ENCODE measurements around the gene RPL36A. TPM values are rescaled to one million over a fixed set of nuclear protein-coding genes. Genes with fewer than 3 reads are reported as not detected.
A peak's percentile ranks its signal among the peaks of the same experiment; 100 is the strongest.

RPL36A gene
- total and polyA plus RNA-seq, 10 donors, result 151 to 7,329 (median 2,765) TPM

DNA sequence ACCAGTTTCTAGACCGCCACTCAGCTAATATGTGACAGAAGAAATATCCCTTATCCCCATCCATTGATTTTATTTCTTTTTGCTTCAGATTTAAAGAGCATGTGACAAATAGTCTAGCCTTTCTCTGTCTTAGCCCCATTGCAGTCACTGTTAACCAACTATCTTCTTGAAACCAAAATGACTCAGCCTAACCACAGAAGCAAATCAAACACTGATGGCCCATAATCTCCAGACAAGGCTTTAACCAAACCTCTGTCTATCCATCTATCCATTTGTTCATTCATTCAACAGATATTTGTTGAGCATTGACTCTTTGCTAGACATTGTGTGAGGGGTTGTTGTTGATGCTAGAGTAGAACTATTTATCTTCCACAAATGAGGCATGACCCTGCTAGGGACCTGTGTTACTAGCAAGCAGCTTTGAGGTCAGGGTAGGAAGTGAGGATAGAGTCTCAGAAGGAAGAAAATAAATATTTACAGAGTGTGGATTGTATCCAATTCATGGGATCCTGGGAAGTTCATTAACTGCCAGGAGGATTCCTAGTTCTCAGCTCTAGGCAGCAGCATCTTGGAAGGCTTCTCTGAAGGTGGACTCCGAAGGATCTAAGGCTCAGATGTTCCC, 39.8 kb downstream of the RPL36A start:
- no peak for DNase-seq
- no peak overlapping the region for H3K4me3 ChIP-seq
- peaks cover 0 to 44% (median 5%) of the 10 kb centered on the region in 6 donors for H3K36me3 ChIP-seq
- WGBS, 5 donors, result 66 to 97% (median 87%) methylated on average over 2 of the region's 2 CpGs
- peaks cover 0 to 15% (median 0%) of the 10 kb centered on the region in 8 donors for H3K9me3 ChIP-seq
- H3K4me1 ChIP-seq, result no peaks in the 10 kb centered on the region
- TF ChIP-seq, protein P1, sequence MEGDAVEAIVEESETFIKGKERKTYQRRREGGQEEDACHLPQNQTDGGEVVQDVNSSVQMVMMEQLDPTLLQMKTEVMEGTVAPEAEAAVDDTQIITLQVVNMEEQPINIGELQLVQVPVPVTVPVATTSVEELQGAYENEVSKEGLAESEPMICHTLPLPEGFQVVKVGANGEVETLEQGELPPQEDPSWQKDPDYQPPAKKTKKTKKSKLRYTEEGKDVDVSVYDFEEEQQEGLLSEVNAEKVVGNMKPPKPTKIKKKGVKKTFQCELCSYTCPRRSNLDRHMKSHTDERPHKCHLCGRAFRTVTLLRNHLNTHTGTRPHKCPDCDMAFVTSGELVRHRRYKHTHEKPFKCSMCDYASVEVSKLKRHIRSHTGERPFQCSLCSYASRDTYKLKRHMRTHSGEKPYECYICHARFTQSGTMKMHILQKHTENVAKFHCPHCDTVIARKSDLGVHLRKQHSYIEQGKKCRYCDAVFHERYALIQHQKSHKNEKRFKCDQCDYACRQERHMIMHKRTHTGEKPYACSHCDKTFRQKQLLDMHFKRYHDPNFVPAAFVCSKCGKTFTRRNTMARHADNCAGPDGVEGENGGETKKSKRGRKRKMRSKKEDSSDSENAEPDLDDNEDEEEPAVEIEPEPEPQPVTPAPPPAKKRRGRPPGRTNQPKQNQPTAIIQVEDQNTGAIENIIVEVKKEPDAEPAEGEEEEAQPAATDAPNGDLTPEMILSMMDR (IDR thresholded peaks at IDR 0.05 in 8 of 11, conservative IDR thresholded peaks at IDR 0.05 in 3 of 11), result no peak
- TF ChIP-seq POLR2A (IDR thresholded peaks at IDR 0.05), result no peak
- no peak for TF ChIP-seq POLR2AphosphoS5 (IDR thresholded peaks at IDR 0.05)
- no peaks in the 10 kb centered on the region for H3K27me3 ChIP-seq (replicated peaks in 1 of 7)
- H3K27ac ChIP-seq, result no peak overlapping the region
- intact Hi-C loops (cut with DNase I; ENCODE audit: low total_unique reads), result no loop called here

DNA sequence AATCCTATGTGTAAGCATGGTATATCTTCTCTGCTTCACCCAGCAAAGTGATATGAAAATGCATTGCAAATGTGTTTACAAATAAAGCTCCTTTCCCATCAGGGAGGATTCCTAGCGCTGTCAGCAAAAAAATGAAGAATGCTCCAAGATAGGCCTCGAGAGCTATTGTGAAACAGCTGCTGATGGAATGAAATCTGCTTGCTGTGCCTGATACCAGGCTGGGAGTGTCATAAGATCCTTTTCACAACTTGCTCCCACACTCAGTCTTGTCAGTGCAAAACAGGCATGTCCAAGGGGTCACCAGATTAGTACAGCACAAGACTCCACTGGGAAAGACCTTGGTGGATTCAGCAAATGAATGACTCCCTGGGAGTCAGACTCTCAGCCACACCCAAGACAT, 51.3 kb downstream of the RPL36A start:
- Histone ChIP-seq H3K27me3 (replicated peaks in 1 of 7) (no peaks in the 10 kb centered on the region), H3K4me1 (no peaks in the 10 kb centered on the region), H3K27ac (no peak overlapping the region), H3K9me3 (no peaks in the 10 kb centered on the region), H3K36me3 (peaks cover 0 to 54% (median 12%) of the 10 kb centered on the region in 6 donors), H3K4me3 (no peak overlapping the region)
- 60 to 81% (median 73%) methylated on average over 2 of the region's 2 CpGs for WGBS, 5 donors
- no peak for DNase-seq
- intact Hi-C loops (cut with DNase I; ENCODE audit: low total_unique reads), result no loop called here
- TF ChIP-seq POLR2AphosphoS5 (IDR thresholded peaks at IDR 0.05), result peak in 1 of 3 donors; percentile 13
- TF ChIP-seq, protein P1 (IDR thresholded peaks at IDR 0.05 in 8 of 11, conservative IDR thresholded peaks at IDR 0.05 in 3 of 11), result no peak

Other genes starting within 250 kb of the RPL36A start
- gene DRP2, start 171.2 kb upstream of the RPL36A start, total RNA-seq, result under 1 TPM in 3 of 7 donors, not detected in 4; 0.09 to 0.17 (median 0.10) TPM
- gene DRP2, start 171.2 kb upstream of the RPL36A start, polyA plus RNA-seq, result under 1 TPM in 2 of 3 donors, not detected in 1; under 0.01 to 0.02 TPM
- gene TAF7L, start 99.7 kb upstream of the RPL36A start, total RNA-seq, result under 1 TPM in 2 of 7 donors, not detected in 5; 0.16 to 0.20 TPM
- under 1 TPM in 2 of 3 donors, not detected in 1; 0.09 to 0.11 TPM for gene TAF7L, start 99.7 kb upstream of the RPL36A start, polyA plus RNA-seq
- gene TIMM8A, start 42.3 kb upstream of the RPL36A start, total RNA-seq, result 10 to 100 TPM in 3 of 7 donors, 1 to 10 TPM in 4; 3.7 to 12.3 (median 9.8) TPM
- gene TIMM8A, start 42.3 kb upstream of the RPL36A start, polyA plus RNA-seq, result 10 to 100 TPM in 1 of 3 donors, 1 to 10 TPM in 2; 8.9 to 13.3 (median 9.5) TPM
- gene BTK, start 4.8 kb upstream of the RPL36A start, total RNA-seq, result 100 to 1,000 TPM in 1 of 7 donors, 10 to 100 TPM in 6; 70.7 to 103 (median 81.5) TPM
- gene BTK, start 4.8 kb upstream of the RPL36A start, polyA plus RNA-seq, result 100 to 1,000 TPM in 2 of 3 donors, 10 to 100 TPM in 1; 76.5 to 139 (median 103) TPM
- 10 to 100 TPM; 22.9 to 33.8 (median 31.0) TPM for gene GLA, start 16.9 kb downstream of the RPL36A start, total RNA-seq
- 10 to 100 TPM; 23.9 to 38.5 (median 36.6) TPM for gene GLA, start 16.9 kb downstream of the RPL36A start, polyA plus RNA-seq
- 10 to 100 TPM; 42.9 to 74.1 (median 67.0) TPM for gene HNRNPH2, start 17.2 kb downstream of the RPL36A start, total RNA-seq
- gene HNRNPH2, start 17.2 kb downstream of the RPL36A start, polyA plus RNA-seq, result 10 to 100 TPM; 34.1 to 55.3 (median 45.3) TPM
- gene ARMCX4, start 94.4 kb downstream of the RPL36A start, total RNA-seq, result 10 to 100 TPM in 6 of 7 donors, 1 to 10 TPM in 1; 8.3 to 20.3 (median 17.5) TPM
- 1 to 10 TPM; 4.0 to 8.0 (median 5.6) TPM for gene ARMCX4, start 94.4 kb downstream of the RPL36A start, polyA plus RNA-seq
- 10 to 100 TPM; 10.9 to 22.8 (median 18.0) TPM for gene ARMCX1, start 159.5 kb downstream of the RPL36A start, total RNA-seq
- 10 to 100 TPM in 1 of 3 donors, 1 to 10 TPM in 2; 5.2 to 12.3 (median 6.9) TPM for gene ARMCX1, start 159.5 kb downstream of the RPL36A start, polyA plus RNA-seq
- gene ARMCX6, start 227.0 kb downstream of the RPL36A start, total RNA-seq, result 10 to 100 TPM; 31.0 to 62.4 (median 44.7) TPM
- 10 to 100 TPM; 34.2 to 42.0 (median 38.5) TPM for gene ARMCX6, start 227.0 kb downstream of the RPL36A start, polyA plus RNA-seq
- 10 to 100 TPM; 61.9 to 90.4 (median 79.8) TPM for gene ARMCX3, start 232.1 kb downstream of the RPL36A start, total RNA-seq
- gene ARMCX3, start 232.1 kb downstream of the RPL36A start, polyA plus RNA-seq, result 10 to 100 TPM; 16.8 to 35.4 (median 16.9) TPM